Measurements from ENCODE around the gene NDUFA7. TPM values are rescaled to one million over a fixed set of nuclear protein-coding genes. Genes with fewer than 3 reads are reported as not detected.

NDUFA7 gene
- total and polyA plus RNA-seq, 2 of the 13 experiments (the other 11 are each of a cell fraction or from before 2014, with no cell fraction given) = 64.5 to 71.5 TPM

DNA sequence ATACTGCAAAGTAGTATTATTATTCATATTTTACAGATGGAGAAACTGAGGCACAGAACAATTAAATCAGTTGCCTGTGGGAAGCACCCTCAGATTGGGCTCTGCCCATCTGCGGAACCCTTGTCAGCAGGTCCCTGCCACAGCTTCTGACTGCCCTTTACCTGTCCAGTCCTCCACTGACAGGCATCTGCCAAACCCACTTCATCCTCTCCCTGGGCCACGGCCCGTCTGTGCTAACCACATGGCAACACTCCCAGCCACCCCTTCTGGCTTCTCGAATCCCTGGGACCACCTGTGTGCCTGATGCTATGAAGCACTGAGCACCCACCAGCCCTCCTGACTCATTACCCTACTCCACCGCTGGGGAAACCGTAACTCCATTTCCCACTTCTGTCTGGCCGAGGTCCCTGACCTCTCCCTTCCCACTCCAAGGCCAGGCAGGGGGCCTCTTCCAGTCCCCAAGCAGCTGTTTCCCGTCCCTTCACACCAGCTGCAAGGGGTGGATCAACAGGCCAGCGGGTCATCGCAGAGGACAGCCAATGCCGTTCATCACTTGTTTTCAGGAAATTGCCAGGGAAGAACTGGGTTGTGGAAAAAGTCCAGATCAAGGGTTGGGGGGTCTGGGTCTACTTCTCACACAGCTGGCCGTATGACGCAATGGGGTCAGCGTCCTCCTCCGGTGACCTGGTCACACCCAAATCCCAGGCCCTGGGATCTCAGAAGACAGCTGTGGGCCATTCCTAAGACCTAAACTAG lies 19.3 kb upstream of the NDUFA7 start (continued):
- TF ChIP-seq ZNF350 (CRISPR knock-in tag; IDR thresholded peaks at IDR 0.05; ENCODE audit: borderline replicate concordance, low read depth) (peak; percentile 64; the same call in 1 of the 2 replicates), ISX (CRISPR knock-in tag; conservative IDR thresholded peaks at IDR 0.05) (no peak), KDM3A (CRISPR knock-in tag; IDR thresholded peaks at IDR 0.05; ENCODE audit: low read depth) (no peak), ARID4A (CRISPR knock-in tag; IDR thresholded peaks at IDR 0.05; ENCODE audit: borderline replicate concordance) (peak; percentile 41; the same call in 1 of the 2 replicates), HNF4G (IDR thresholded peaks at IDR 0.05; ENCODE audit: borderline replicate concordance, low read depth, low read length) (no peak), HNF4G (CRISPR knock-in tag; IDR thresholded peaks at IDR 0.05; ENCODE audit: borderline replicate concordance, low read depth) (no peak), THAP8 (CRISPR knock-in tag; IDR thresholded peaks at IDR 0.05; ENCODE audit: borderline replicate concordance) (no peak), MAX (IDR thresholded peaks at IDR 0.05) (0 out of 2 replicates have a peak, but pooled peaks have one; percentile 16), SMAD9 (CRISPR knock-in tag; IDR thresholded peaks at IDR 0.05) (no peak), ELF3 (CRISPR knock-in tag; IDR thresholded peaks at IDR 0.05) (no peak), ZNF788 (CRISPR knock-in tag; IDR thresholded peaks at IDR 0.05; ENCODE audit: borderline replicate concordance) (no peak), CTCF (CRISPR knock-in tag; IDR thresholded peaks at IDR 0.05) (peak; percentile 41)
- TF ChIP-seq, protein P1, sequence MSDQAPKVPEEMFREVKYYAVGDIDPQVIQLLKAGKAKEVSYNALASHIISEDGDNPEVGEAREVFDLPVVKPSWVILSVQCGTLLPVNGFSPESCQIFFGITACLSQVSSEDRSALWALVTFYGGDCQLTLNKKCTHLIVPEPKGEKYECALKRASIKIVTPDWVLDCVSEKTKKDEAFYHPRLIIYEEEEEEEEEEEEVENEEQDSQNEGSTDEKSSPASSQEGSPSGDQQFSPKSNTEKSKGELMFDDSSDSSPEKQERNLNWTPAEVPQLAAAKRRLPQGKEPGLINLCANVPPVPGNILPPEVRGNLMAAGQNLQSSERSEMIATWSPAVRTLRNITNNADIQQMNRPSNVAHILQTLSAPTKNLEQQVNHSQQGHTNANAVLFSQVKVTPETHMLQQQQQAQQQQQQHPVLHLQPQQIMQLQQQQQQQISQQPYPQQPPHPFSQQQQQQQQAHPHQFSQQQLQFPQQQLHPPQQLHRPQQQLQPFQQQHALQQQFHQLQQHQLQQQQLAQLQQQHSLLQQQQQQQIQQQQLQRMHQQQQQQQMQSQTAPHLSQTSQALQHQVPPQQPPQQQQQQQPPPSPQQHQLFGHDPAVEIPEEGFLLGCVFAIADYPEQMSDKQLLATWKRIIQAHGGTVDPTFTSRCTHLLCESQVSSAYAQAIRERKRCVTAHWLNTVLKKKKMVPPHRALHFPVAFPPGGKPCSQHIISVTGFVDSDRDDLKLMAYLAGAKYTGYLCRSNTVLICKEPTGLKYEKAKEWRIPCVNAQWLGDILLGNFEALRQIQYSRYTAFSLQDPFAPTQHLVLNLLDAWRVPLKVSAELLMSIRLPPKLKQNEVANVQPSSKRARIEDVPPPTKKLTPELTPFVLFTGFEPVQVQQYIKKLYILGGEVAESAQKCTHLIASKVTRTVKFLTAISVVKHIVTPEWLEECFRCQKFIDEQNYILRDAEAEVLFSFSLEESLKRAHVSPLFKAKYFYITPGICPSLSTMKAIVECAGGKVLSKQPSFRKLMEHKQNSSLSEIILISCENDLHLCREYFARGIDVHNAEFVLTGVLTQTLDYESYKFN (CRISPR knock-in tag; conservative IDR thresholded peaks at IDR 0.05) = peak; percentile 59

Measured in HepG2 (cell line).